ENCODE measurements around the gene NUP153.

DNA sequence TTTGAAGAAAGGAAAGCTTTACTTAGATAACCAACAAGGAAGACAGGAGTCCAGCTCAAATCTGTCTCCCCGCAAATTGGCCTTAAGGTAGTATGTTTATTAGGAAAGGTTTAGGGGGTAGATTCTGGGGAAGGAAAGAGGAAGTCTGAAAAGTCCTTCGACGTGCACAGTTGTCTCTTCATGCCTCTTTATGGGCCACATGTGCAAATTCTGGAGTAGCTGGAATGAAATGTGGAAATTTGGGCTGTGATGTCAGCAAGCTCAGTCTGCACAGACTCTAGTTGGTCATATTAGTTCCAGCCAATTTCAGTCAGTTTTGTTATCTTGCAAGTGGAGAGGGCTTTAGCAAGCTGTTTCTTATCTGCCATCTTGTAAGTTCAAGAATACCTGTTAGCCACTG, 50.1 kb downstream of the NUP153 start:
- TF ChIP-seq, protein P1, sequence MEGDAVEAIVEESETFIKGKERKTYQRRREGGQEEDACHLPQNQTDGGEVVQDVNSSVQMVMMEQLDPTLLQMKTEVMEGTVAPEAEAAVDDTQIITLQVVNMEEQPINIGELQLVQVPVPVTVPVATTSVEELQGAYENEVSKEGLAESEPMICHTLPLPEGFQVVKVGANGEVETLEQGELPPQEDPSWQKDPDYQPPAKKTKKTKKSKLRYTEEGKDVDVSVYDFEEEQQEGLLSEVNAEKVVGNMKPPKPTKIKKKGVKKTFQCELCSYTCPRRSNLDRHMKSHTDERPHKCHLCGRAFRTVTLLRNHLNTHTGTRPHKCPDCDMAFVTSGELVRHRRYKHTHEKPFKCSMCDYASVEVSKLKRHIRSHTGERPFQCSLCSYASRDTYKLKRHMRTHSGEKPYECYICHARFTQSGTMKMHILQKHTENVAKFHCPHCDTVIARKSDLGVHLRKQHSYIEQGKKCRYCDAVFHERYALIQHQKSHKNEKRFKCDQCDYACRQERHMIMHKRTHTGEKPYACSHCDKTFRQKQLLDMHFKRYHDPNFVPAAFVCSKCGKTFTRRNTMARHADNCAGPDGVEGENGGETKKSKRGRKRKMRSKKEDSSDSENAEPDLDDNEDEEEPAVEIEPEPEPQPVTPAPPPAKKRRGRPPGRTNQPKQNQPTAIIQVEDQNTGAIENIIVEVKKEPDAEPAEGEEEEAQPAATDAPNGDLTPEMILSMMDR (IDR thresholded peaks at IDR 0.05; ENCODE audit: control extremely low read depth in 1 of 3, insufficient read depth in 1 of 3, low read depth in 1 of 3, low read length in 3 of 3), result no peak
- TF ChIP-seq TEAD4 (IDR thresholded peaks at IDR 0.05; ENCODE audit: low read depth, low read length) (no peak), YY1 (IDR thresholded peaks at IDR 0.05; ENCODE audit: low read depth, low read length) (no peak), JUN (IDR thresholded peaks at IDR 0.05; ENCODE audit: low read depth, low read length) (no peak), POLR2AphosphoS5 (IDR thresholded peaks at IDR 0.05; ENCODE audit: low read depth, low read length) (no peak), TAF1 (IDR thresholded peaks at IDR 0.05; ENCODE audit: low read depth, low read length) (no peak), EZH2 (IDR thresholded peaks at IDR 0.05; ENCODE audit: low read depth, low read length, severe bottlenecking) (no peak), NRF1 (IDR thresholded peaks at IDR 0.05; ENCODE audit: low read depth, low read length) (no peak)
